Neural progenitor cell (in vitro differentiated cells): ENCODE data around the gene FAM3C. TPM values are rescaled to one million over a fixed set of nuclear protein-coding genes. Genes with fewer than 3 reads are reported as not detected.
"Not testable (repeated sequence)": the region's sequence is repeated elsewhere in the genome, so short reads cannot be mapped to it uniquely, and the experiment has no call there.

Source experiments
- DNase-seq: peaks from one replicate; pipeline ENCODE4 v3.0.0-alpha.2; 2016; ENCODE audit warnings: low spot score
- H2AFZ ChIP-seq: fragments of 200-600 bp; sonication (generic); replicated peaks from 2 replicates; pipeline ENCODE4 v1.6.1; 2016; ENCODE audit warnings: antibody characterized with exemption
- H3F3A ChIP-seq: fragments of 200-600 bp; sonication (generic); 2 replicates; pipeline ENCODE4 v1.6.1; 2016; ENCODE audit warnings: antibody characterized with exemption, low read depth
- H3K27ac ChIP-seq: fragments of 200-600 bp; sonication (generic); 2 replicates; pipeline ENCODE4 v1.5.1; 2016; ENCODE audit warnings: mild to moderate bottlenecking
- H3K27me3 ChIP-seq: fragments of 200-600 bp; sonication (generic); 2 replicates; pipeline ENCODE4 v1.6.1; 2016; ENCODE audit warnings: mild to moderate bottlenecking, moderate library complexity
- H3K36me3 ChIP-seq: fragments of 200-600 bp; sonication (generic); 2 replicates; pipeline ENCODE4 v1.5.1; 2016
- H3K4me1 ChIP-seq: fragments of 200-600 bp; sonication (generic); 2 replicates; pipeline ENCODE4 v1.6.1; 2016; ENCODE audit warnings: mixed run types
- H3K4me2 ChIP-seq: fragments of 200-600 bp; sonication (generic); 2 replicates; pipeline ENCODE4 v1.6.1; 2016
- H3K4me3 ChIP-seq: fragments of 200-600 bp; sonication (generic); 2 replicates; pipeline ENCODE4 v1.5.1; 2016
- H3K79me2 ChIP-seq: fragments of 200-600 bp; sonication (generic); 2 replicates; pipeline ENCODE4 v1.6.1; 2016; ENCODE audit warnings: low read depth
- H3K9ac ChIP-seq: fragments of 200-600 bp; sonication (generic); 2 replicates; pipeline ENCODE4 v1.6.1; 2016
- H3K9me3 ChIP-seq: fragments of 200-600 bp; sonication (generic); 2 replicates; pipeline ENCODE4 v1.5.1; 2016; ENCODE audit warnings: low read depth
- H4K20me1 ChIP-seq: fragments of 200-600 bp; sonication (generic); 2 replicates; pipeline ENCODE4 v1.6.1; 2016; ENCODE audit warnings: low read depth
- H3K27ac Mint-ChIP-seq: 3 replicates; pipeline ENCODE4 v1.8.0; 2021; ENCODE audit warnings: mixed read lengths
- H3K27me3 Mint-ChIP-seq: 2 replicates; pipeline ENCODE4 v1.8.0; 2022; ENCODE audit warnings: low read depth, mild to moderate bottlenecking, inconsistent platforms, moderate library complexity, mixed read lengths; ENCODE audit not compliant: insufficient read depth
- H3K36me3 Mint-ChIP-seq: 3 replicates; pipeline ENCODE4 v1.8.0; 2021; ENCODE audit warnings: mixed read lengths
- H3K4me1 Mint-ChIP-seq: 3 replicates; pipeline ENCODE4 v1.8.0; 2021; ENCODE audit warnings: mixed read lengths
- H3K4me3 Mint-ChIP-seq: 3 replicates; pipeline ENCODE4 v1.8.0; 2021; ENCODE audit warnings: mild to moderate bottlenecking, moderate library complexity, mixed read lengths
- H3K9me3 Mint-ChIP-seq: 3 replicates; pipeline ENCODE4 v1.8.0; 2020; ENCODE audit warnings: mixed read lengths
- CTCF ChIP-seq: fragments of 200-600 bp; sonication (generic); IDR thresholded peaks from 2 replicates; pipeline ENCODE4 v1.5.1; 2017; ENCODE audit warnings: antibody characterized with exemption, mild to moderate bottlenecking
- EZH2 ChIP-seq: fragments of 200-600 bp; sonication (generic); IDR thresholded peaks from 2 replicates; pipeline ENCODE4 v1.6.1; 2017; ENCODE audit warnings: antibody characterized with exemption, mild to moderate bottlenecking, moderate library complexity
- EZH2phosphoT487 ChIP-seq: fragments of 200-600 bp; sonication (generic); IDR thresholded peaks from 2 replicates; pipeline ENCODE4 v1.6.1; 2017; ENCODE audit warnings: antibody characterized with exemption
- total RNA-seq: library from RNA; depleted of rRNA; stranded (reverse); fragments of >200 nt; gene quantifications from 2 replicates; pipeline ENCODE4 v1.2.3, GENCODE V29; 2015; ENCODE audit warnings: low replicate concordance

The FAM3C gene
- total RNA-seq, 1 donor from 2014 or later = 96.7 TPM

- no peak overlapping the region for H3K4me3 ChIP-seq
- H4K20me1 ChIP-seq = no peaks in the 10 kb centered on the region
- Mint-ChIP-seq H3K36me3 (no peaks in the 10 kb centered on the region), H3K4me1 (no peaks in the 10 kb centered on the region), H3K4me3 (no peak overlapping the region), H3K27me3 (peaks cover 7% of the 10 kb centered on the region), H3K9me3 (peaks cover 2% of the 10 kb centered on the region), H3K27ac (no peak overlapping the region)
- no peak overlapping the region for H3K4me2 ChIP-seq
- H3K36me3 ChIP-seq = no peaks in the 10 kb centered on the region
- no peak overlapping the region for H3K27ac ChIP-seq
- H3F3A ChIP-seq = no peaks in the 10 kb centered on the region
- no peaks in the 10 kb centered on the region for H3K4me1 ChIP-seq
- H3K27me3 ChIP-seq = peaks cover 7% of the 10 kb centered on the region
- TF ChIP-seq CTCF = no peak
- TF ChIP-seq EZH2phosphoT487 = no peak
- TF ChIP-seq EZH2 = no peak
- H3K9me3 ChIP-seq = no peaks in the 10 kb centered on the region
- no peak overlapping the region for H3K9ac ChIP-seq
- no peak for DNase-seq
- no peaks in the 10 kb centered on the region for H3K79me2 ChIP-seq
- no peak overlapping the region for H2AFZ ChIP-seq
Measured at GRCh38 chr7:121322460-121322859, 73.6 kb downstream of the FAM3C start.

DNA sequence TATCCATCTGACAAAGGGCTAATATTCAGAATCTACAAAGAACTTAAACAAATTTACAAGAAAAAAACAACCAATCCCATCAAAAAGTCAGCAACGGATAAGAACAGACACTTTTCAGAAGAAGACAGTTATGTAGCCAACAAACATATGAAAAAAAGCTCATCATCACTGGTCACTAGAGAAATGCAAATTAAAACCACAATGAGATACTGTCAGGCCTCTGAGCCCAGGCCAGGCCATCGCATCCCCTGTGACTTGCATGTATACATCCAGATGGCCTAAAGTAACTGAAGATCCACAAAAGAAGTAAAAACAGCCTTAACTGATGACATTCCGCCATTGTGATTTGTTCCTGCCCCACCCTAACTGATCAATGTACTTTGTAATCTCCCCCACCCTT, 80.9 kb downstream of the FAM3C start:
- H3K36me3 Mint-ChIP-seq, H3K4me1 ChIP-seq, H3K36me3 ChIP-seq, H3K27me3 Mint-ChIP-seq, H3K27ac ChIP-seq, H3K4me1 Mint-ChIP-seq, H3K9me3 Mint-ChIP-seq, H3K9ac ChIP-seq, H3K9me3 ChIP-seq, H3K79me2 ChIP-seq, H3K4me3 ChIP-seq, DNase-seq, H2AFZ ChIP-seq, H3K4me3 Mint-ChIP-seq, H3K27ac Mint-ChIP-seq, H4K20me1 ChIP-seq, H3F3A ChIP-seq, H3K4me2 ChIP-seq, H3K27me3 ChIP-seq: not testable (repeated sequence)

GRCh38 chr7:121313793-121314676, 82.1 kb downstream of the FAM3C start:
- Mint-ChIP-seq H3K4me1 (no peaks in the 10 kb centered on the region), H3K9me3 (peaks cover 6% of the 10 kb centered on the region), H3K4me3 (no peak overlapping the region), H3K27ac (no peak overlapping the region), H3K36me3 (no peaks in the 10 kb centered on the region), H3K27me3 (peaks cover 3% of the 10 kb centered on the region)
- no peaks in the 10 kb centered on the region for H3K27me3 ChIP-seq
- no peaks in the 10 kb centered on the region for H3K36me3 ChIP-seq
- H3K4me2 ChIP-seq = no peak overlapping the region
- no peak overlapping the region for H2AFZ ChIP-seq
- no peaks in the 10 kb centered on the region for H3K79me2 ChIP-seq
- H3K9ac ChIP-seq = no peak overlapping the region
- DNase-seq = no peak
- H3K4me1 ChIP-seq = no peaks in the 10 kb centered on the region
- no peak overlapping the region for H3K27ac ChIP-seq
- no peak overlapping the region for H3K4me3 ChIP-seq
- TF ChIP-seq CTCF = no peak
- TF ChIP-seq EZH2 = no peak
- no peak for TF ChIP-seq EZH2phosphoT487
- H3F3A ChIP-seq = no peaks in the 10 kb centered on the region
- H3K9me3 ChIP-seq = no peaks in the 10 kb centered on the region
- H4K20me1 ChIP-seq = no peaks in the 10 kb centered on the region

DNA sequence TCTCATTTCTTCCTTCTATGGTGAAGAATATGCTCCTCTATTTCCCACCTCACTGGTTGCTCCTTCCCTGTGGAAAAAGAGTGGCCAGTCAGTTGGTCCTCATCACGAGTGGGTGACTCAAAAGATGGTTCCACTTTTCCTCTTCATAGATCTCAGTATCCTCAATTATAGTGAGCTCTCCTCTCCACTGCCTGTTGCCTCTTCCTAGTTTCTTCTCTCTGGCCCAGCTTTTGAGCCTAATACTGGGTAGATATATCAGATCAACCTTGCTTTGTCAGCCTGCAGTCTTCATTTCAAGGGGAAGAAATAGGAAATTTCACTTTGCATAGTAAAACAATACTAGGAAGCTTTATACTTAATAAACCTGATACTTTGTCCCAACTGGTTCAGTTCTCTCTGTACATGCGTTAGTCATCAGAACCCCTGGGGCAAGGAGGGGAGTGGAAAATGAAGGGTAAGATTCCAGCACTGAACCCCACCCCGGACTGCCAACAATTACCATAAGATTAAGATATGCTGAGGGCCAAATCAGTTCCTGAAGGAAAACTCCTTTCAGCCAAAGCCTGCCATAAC, 82.8 kb downstream of the FAM3C start:
- no peak for TF ChIP-seq CTCF
- no peak for TF ChIP-seq EZH2phosphoT487
- TF ChIP-seq EZH2 = no peak

More for the DNA sequence above, 82.8 kb downstream of the FAM3C start:
- H3K4me1 ChIP-seq = no peaks in the 10 kb centered on the region
- no peak overlapping the region for H3K4me2 ChIP-seq
- no peaks in the 10 kb centered on the region for H3K36me3 ChIP-seq
- no peak overlapping the region for H3K9ac ChIP-seq
- no peaks in the 10 kb centered on the region for H4K20me1 ChIP-seq
- Mint-ChIP-seq H3K9me3 (peaks cover 6% of the 10 kb centered on the region), H3K27me3 (peaks cover 3% of the 10 kb centered on the region), H3K27ac (no peak overlapping the region), H3K4me3 (no peak overlapping the region), H3K4me1 (no peaks in the 10 kb centered on the region), H3K36me3 (no peaks in the 10 kb centered on the region)
- H3K27me3 ChIP-seq = no peaks in the 10 kb centered on the region
- H3K27ac ChIP-seq = no peak overlapping the region
- no peaks in the 10 kb centered on the region for H3K9me3 ChIP-seq
- no peak for DNase-seq
- H3K79me2 ChIP-seq = no peaks in the 10 kb centered on the region
- no peak overlapping the region for H3K4me3 ChIP-seq
- H2AFZ ChIP-seq = no peak overlapping the region
- H3F3A ChIP-seq = no peaks in the 10 kb centered on the region
